Endothelial cell of umbilical vein (primary cell): Measurements from ENCODE around the gene DHX34. TPM values are rescaled to one million over a fixed set of nuclear protein-coding genes. Genes with fewer than 3 reads are reported as not detected.

Source experiments
- BruUV-seq: library from RNA; stranded (reverse); fragments of 400-500 nt; replicated peaks from 2 replicates; lab custom pipeline; 2021; lab: Mats Ljungman, UMichigan
- CTCF ChIA-PET: fragments of 300-600, 350-600 bp; sonication (Branson Sonifier 250); formaldehyde crosslinking; loops from one replicate; lab custom pipeline; 2021; ENCODE audit warnings: antibody characterized with exemption, inconsistent platforms; lab: Charles Lee
- POLR2A ChIA-PET: fragments of 300-600, 350-600 bp; sonication (Branson Sonifier 250); formaldehyde crosslinking; loops from one replicate; lab custom pipeline; 2021; ENCODE audit warnings: antibody characterized with exemption, inconsistent platforms; lab: Charles Lee
- DNase-seq: peaks from one replicate; pipeline ENCODE4 v3.0.0-alpha.2; 2011; ENCODE audit warnings: low read depth, low spot score
- FAIRE-seq: peaks from 2 replicates; lab custom pipeline; 2011; peaks lifted over from hg19 to GRCh38; lab: Jason Lieb, UNC
- H2AFZ ChIP-seq: 2 replicates; pipeline ENCODE4 v1.6.0; 2012; ENCODE audit warnings: low read depth, low read length, control low read depth, inconsistent platforms
- H3K27ac ChIP-seq: 2 replicates; pipeline ENCODE4 v1.5.1; 2011; ENCODE audit warnings: low read depth, mild to moderate bottlenecking, control low read depth, low read length, moderate library complexity; ENCODE audit not compliant: insufficient read depth
- H3K27me3 ChIP-seq, 2 experiments: 2 replicates each; pipeline versions ENCODE4 v1.6.0 to v1.6.1; 2011; ENCODE audit warnings: low read length in 2 of 2, mixed read lengths in 1 of 2; ENCODE audit not compliant: control insufficient read depth in 2 of 2, insufficient read depth in 2 of 2
- H3K36me3 ChIP-seq, 2 experiments: 2 replicates in 1 of 2; 3 replicates in 1 of 2; pipeline ENCODE4 v1.5.1; 2011; ENCODE audit warnings: low read length in 2 of 2, mild to moderate bottlenecking in 1 of 2, moderate library complexity in 1 of 2; ENCODE audit not compliant: control insufficient read depth in 2 of 2, insufficient read depth in 2 of 2; ENCODE audit errors: extremely low read depth in 1 of 2
- H3K4me1 ChIP-seq: 3 replicates; pipeline ENCODE4 v1.5.1; 2011; ENCODE audit warnings: mild to moderate bottlenecking, low read length; ENCODE audit not compliant: control insufficient read depth, insufficient read depth; ENCODE audit errors: extremely low read depth
- H3K4me2 ChIP-seq: 2 replicates; pipeline ENCODE4 v1.6.1; 2011; ENCODE audit warnings: low read length, control low read depth, mixed read lengths; ENCODE audit not compliant: insufficient read depth
- H3K4me3 ChIP-seq, 3 experiments: fragments of 200-600 bp in 1 of 3; sonication (generic), shearing (Covaris generic) in 1 of 3; replicated peaks in 1 of 3; 2 replicates each; pipeline ENCODE4 v1.5.1; 2011 to 2016; ENCODE audit warnings: control low read depth in 3 of 3, low read length in 3 of 3, mild to moderate bottlenecking in 2 of 3, inconsistent platforms in 1 of 3, low read depth in 1 of 3, moderate library complexity in 1 of 3; ENCODE audit not compliant: insufficient read depth in 1 of 3
- H3K79me2 ChIP-seq: 2 replicates; pipeline ENCODE4 v1.6.0; 2012; ENCODE audit warnings: low read length, inconsistent platforms; ENCODE audit not compliant: control insufficient read depth, insufficient read depth
- H3K9ac ChIP-seq: replicated peaks from 2 replicates; pipeline ENCODE3; 2011; ENCODE audit warnings: low read length, control low read depth; ENCODE audit not compliant: insufficient read depth; ENCODE audit errors: extremely low read depth
- H3K9me1 ChIP-seq: replicated peaks from 3 replicates; pipeline ENCODE4 v1.6.0; 2011; ENCODE audit warnings: mild to moderate bottlenecking, low read length; ENCODE audit not compliant: control insufficient read depth, insufficient read depth; ENCODE audit errors: extremely low read depth
- H3K9me3 ChIP-seq: replicated peaks from 2 replicates; pipeline ENCODE4 v1.5.1; 2012; ENCODE audit warnings: low read length, inconsistent platforms; ENCODE audit not compliant: control insufficient read depth, insufficient read depth
- H4K20me1 ChIP-seq: replicated peaks from 2 replicates; pipeline ENCODE3; 2011; ENCODE audit warnings: mild to moderate bottlenecking, low read length; ENCODE audit not compliant: control insufficient read depth, insufficient read depth; ENCODE audit errors: extremely low read depth
- CTCF ChIP-seq, 2 donors: IDR thresholded peaks; 1 replicate in 1 of 2; 2 replicates in 1 of 2; pipeline ENCODE4 v1.5.1; 2011; ENCODE audit warnings: low read length in 2 of 2, mild to moderate bottlenecking in 2 of 2, moderate library complexity in 2 of 2, control low read depth in 1 of 2, inconsistent platforms in 1 of 2, low read depth in 1 of 2; ENCODE audit not compliant: insufficient read depth in 1 of 2; ENCODE audit errors: extremely low read depth in 1 of 2
- EZH2 ChIP-seq: IDR thresholded peaks from 2 replicates; pipeline ENCODE4 v1.6.1; 2012; ENCODE audit warnings: borderline replicate concordance, low read depth, mild to moderate bottlenecking, moderate library complexity, low read length, inconsistent platforms; ENCODE audit not compliant: severe bottlenecking
- GATA2 ChIP-seq: IDR thresholded peaks from 2 replicates; pipeline ENCODE4 v1.7.0; 2011; ENCODE audit warnings: low read depth, mild to moderate bottlenecking, moderate library complexity, mixed read lengths, low read length; ENCODE audit not compliant: insufficient read length, insufficient read depth
- MAX ChIP-seq: IDR thresholded peaks from 2 replicates; pipeline ENCODE4 v1.6.1; 2011; ENCODE audit not compliant: insufficient read depth, insufficient read length
- POLR2A ChIP-seq: IDR thresholded peaks from 2 replicates; pipeline ENCODE4 v1.6.1; 2012; ENCODE audit warnings: low read depth, mild to moderate bottlenecking, control low read depth, low read length
- POLR2AphosphoS5 ChIP-seq: IDR thresholded peaks from 2 replicates; pipeline ENCODE4 v1.6.1; 2012; ENCODE audit warnings: low read depth, mild to moderate bottlenecking, control low read depth, low read length, moderate library complexity; ENCODE audit not compliant: insufficient read depth
- dilution Hi-C: fragments of 300-500 bp; cut with MboI; formaldehyde crosslinking; loops from one replicate; pipeline ENCODE4 v1.15.0; 2019; ENCODE audit warnings: low sequenced_read_pairs; ENCODE audit not compliant: extremely low pct_ligation_motif_present
- intact Hi-C: fragments of 100-400 bp; cut with micrococcal nuclease; formaldehyde crosslinking; loops from one replicate; pipeline ENCODE4 v1.10.0; 2022
- polyA plus RNA-seq, 4 experiments: library from polyadenylated mRNA; depleted of rRNA in 3 of 4; stranded (reverse) in 3 of 4; unstranded in 1 of 4; fragments of >200 nt; gene quantifications; 2 replicates each; pipeline versions ENCODE4 v1.2.1 to v1.2.3, GENCODE V29; 2011 to 2012; ENCODE audit warnings: missing spikeins in 1 of 4
- total RNA-seq: library from RNA; stranded (reverse); gene quantifications from 2 replicates; pipeline ENCODE4 v1.2.3, GENCODE V29; 2021

DHX34 gene
- total and polyA plus RNA-seq, 2 donors (not counting 3 experiments of a cell fraction or from before 2014, with no cell fraction given): 12.8 to 20.7 TPM

- H3K4me1 ChIP-seq: peaks cover 4% of the 10 kb centered on the region
- CTCF ChIA-PET: no interaction called here
- no peak overlapping the region for H3K27ac ChIP-seq
- peaks cover 45 to 48% of the 10 kb centered on the region in 2 experiments for H3K27me3 ChIP-seq
- FAIRE-seq (no peak), DNase-seq (no peak)
- intact Hi-C loops (no loop called here), dilution Hi-C loops (no loop called here)
- no peaks in the 10 kb centered on the region for H3K79me2 ChIP-seq
- no peak overlapping the region for H2AFZ ChIP-seq
- POLR2A ChIA-PET: no interaction called here
- H3K9ac ChIP-seq: no peak overlapping the region
- BruUV-seq: no TSS peak
- H3K4me2 ChIP-seq: no peak overlapping the region
- H3K36me3 ChIP-seq: no peaks in the 10 kb centered on the region
- no peaks in the 10 kb centered on the region for H4K20me1 ChIP-seq
- H3K4me3 ChIP-seq: no peak overlapping the region
- TF ChIP-seq EZH2 (peak; percentile 9), MAX (no peak), GATA2 (no peak), POLR2A (no peak), CTCF (IDR thresholded peaks at IDR 0.05; ENCODE audit: extremely low read depth in 1 of 2, insufficient read depth in 1 of 2, low read depth in 1 of 2, low read length in 2 of 2) (no peak), POLR2AphosphoS5 (no peak)
- no peaks in the 10 kb centered on the region for H3K9me1 ChIP-seq
- H3K9me3 ChIP-seq: no peaks in the 10 kb centered on the region
Observed at GRCh38 chr19:47423203-47423882, 74.2 kb downstream of the DHX34 start.
